ENCODE results near the gene NDUFS8. TPM values are rescaled to one million over a fixed set of nuclear protein-coding genes. Genes with fewer than 3 reads are reported as not detected.

NDUFS8 gene
- total and polyA plus RNA-seq, 2 of the 4 experiments (the other 2 are of a cell fraction) = 85.9 to 131 TPM

DNA sequence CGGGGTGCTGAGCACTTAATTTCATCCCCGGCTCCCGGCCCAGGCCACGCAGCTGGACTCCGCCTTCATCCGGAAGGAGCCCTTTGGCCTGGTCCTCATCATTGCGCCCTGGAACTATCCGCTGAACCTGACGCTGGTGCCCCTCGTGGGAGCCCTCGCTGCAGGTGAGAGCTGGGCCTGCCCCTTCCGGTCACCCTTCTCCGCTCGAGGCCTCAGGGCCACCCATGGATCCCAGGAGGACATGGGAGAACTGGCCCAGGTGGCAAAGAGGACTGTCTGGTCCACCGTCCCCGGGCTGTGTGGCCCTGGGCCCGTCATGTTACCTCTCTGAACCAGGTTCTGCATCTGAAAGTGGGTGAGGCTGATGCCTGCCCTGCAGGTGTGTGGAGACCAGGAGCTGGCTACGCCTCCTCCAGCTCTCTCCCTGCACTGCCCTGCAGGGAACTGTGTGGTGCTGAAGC, 11.7 kb upstream of the NDUFS8 start:
- no peak overlapping the region for H2AFZ ChIP-seq (replicated peaks; ENCODE audit: low read length, poor library complexity)
- H3K56ac ChIP-seq (ENCODE audit: extremely low read depth, insufficient read depth, low read length) = no peak overlapping the region
- H3K27ac ChIP-seq (ENCODE audit: insufficient read depth, low read length) = no peak overlapping the region
- H3K9me3 ChIP-seq (ENCODE audit: control insufficient read depth, insufficient read depth, low read length) = no peaks in the 10 kb centered on the region
- ATAC-seq (ENCODE audit: low read depth) (no peak), DNase-seq (no peak)
- CTCF ChIA-PET = no interaction called here
- H4K5ac ChIP-seq (ENCODE audit: low read depth, low read length) = no peak overlapping the region
- in situ Hi-C loops (cut with MboI; ENCODE audit: low sequenced_read_pairs) = no loop called here
- H3K23ac ChIP-seq (ENCODE audit: low read depth, low read length) = no peak overlapping the region
- POLR2A ChIA-PET (ENCODE audit: unreplicated experiment) = no interaction called here
- dilution Hi-C loops (cut with HindIII; ENCODE audit: low sequenced_read_pairs, unreplicated experiment) = no loop called here
- H2BK120ac ChIP-seq (ENCODE audit: low read depth, low read length) = no peak overlapping the region
- H2BK15ac ChIP-seq (ENCODE audit: low read depth, low read length) = no peak overlapping the region
- 91% methylated on average over 12 of the region's 18 CpGs; no CpG with 5 or more reads in 1 of the 2 experiments for WGBS, 2 experiments (ENCODE audit: extremely low coverage in 2 of 2, insufficient read length in 1 of 2)
- BruUV-seq (replicated peaks) = no TSS peak
- 0 out of 2 replicates have a peak overlapping the region, but pooled peaks have one; percentile 7 for H4K91ac ChIP-seq (ENCODE audit: insufficient read depth, low read depth, low read length)
- peaks cover 10% of the 10 kb centered on the region; the same call in 1 of the 2 replicates for H3K36me3 ChIP-seq (ENCODE audit: control insufficient read depth, insufficient read depth, low read length)
- no peak overlapping the region for H3K4ac ChIP-seq (ENCODE audit: low read depth, low read length)
- H4K8ac ChIP-seq (ENCODE audit: low read depth in 2 of 2, low read length in 2 of 2) = no peak overlapping the region
- no peaks in the 10 kb centered on the region for H4K20me1 ChIP-seq (ENCODE audit: insufficient read depth, low read length)
- peak overlapping the region; percentile 11 for H2AK9ac ChIP-seq (replicated peaks; ENCODE audit: low read depth, low read length, poor library complexity)
- peaks cover 18% of the 10 kb centered on the region for H3K4me1 ChIP-seq (ENCODE audit: control insufficient read depth, insufficient read depth, low read length)
- no peaks in the 10 kb centered on the region for H3K27me3 ChIP-seq (ENCODE audit: control insufficient read depth, insufficient read depth, low read length)
- H3K9me1 ChIP-seq (ENCODE audit: insufficient read depth, low read length) = peaks cover 10% of the 10 kb centered on the region
- intact Hi-C loops (cut with micrococcal nuclease) = no loop called here
- H3K18ac ChIP-seq (ENCODE audit: low read depth, low read length) = no peak overlapping the region
- no peak overlapping the region for H3K9ac ChIP-seq (ENCODE audit: low read depth, low read length)
- peak overlapping the region; percentile 46; the same call in 1 of the 2 replicates for H2AK5ac ChIP-seq (ENCODE audit: low read depth, low read length)
- H3K4me2 ChIP-seq (ENCODE audit: low read depth, low read length) = no peak overlapping the region
- no peak overlapping the region for H3K4me3 ChIP-seq (ENCODE audit: insufficient read depth, low read depth, low read length)
- no peak overlapping the region for H3K14ac ChIP-seq (replicated peaks; ENCODE audit: low read depth, low read length)
- no peak overlapping the region for H2BK5ac ChIP-seq (ENCODE audit: low read depth, low read length, poor library complexity, severe bottlenecking)
- peaks cover 9 to 12% of the 10 kb centered on the region in 2 experiments; a peak in 3 of 4 replicates for H3K79me1 ChIP-seq (ENCODE audit: low read depth in 1 of 2, low read length in 2 of 2)
- TF ChIP-seq RCOR1 (IDR thresholded peaks at IDR 0.05; ENCODE audit: insufficient replicate concordance, low read length) = no peak
- no peak for TF ChIP-seq BHLHE40 (IDR thresholded peaks at IDR 0.05; ENCODE audit: low read depth, low read length)
- no peak for TF ChIP-seq MXI1 (IDR thresholded peaks at IDR 0.05; ENCODE audit: borderline replicate concordance, low read depth, low read length)
- no peak for TF ChIP-seq CHD1 (IDR thresholded peaks at IDR 0.05; ENCODE audit: low read depth, low read length)
- H2BK20ac ChIP-seq (ENCODE audit: low read depth, low read length) = no peak overlapping the region
